CD4-positive, alpha-beta T cell treated with Interleukin-21 for 1 hour (primary cell): ENCODE data around the gene ADM2.
A peak's percentile ranks its signal among the peaks of the same experiment; 100 is the strongest.

Experiments used
- DNase-seq: peaks from one replicate; pipeline ENCODE4 v3.0.0-alpha.2; 2020

The ADM2 gene

GRCh38 chr22:50487290-50488005 is 6.1 kb downstream of the ADM2 start:
- no peak for DNase-seq

GRCh38 chr22:50488006-50488677 is 6.8 kb downstream of the ADM2 start:
- no peak for DNase-seq

GRCh38 chr22:50488886-50489285 is 7.5 kb downstream of the ADM2 start:
- DNase-seq = no peak

- no peak for DNase-seq
Observed at GRCh38 chr22:50489363-50490243, 8.3 kb downstream of the ADM2 start.

- DNase-seq = no peak
Observed at GRCh38 chr22:50490531-50491308, 9.4 kb downstream of the ADM2 start.

- no peak for DNase-seq
Observed at GRCh38 chr22:50497093-50497492, 15.8 kb downstream of the ADM2 start.

GRCh38 chr22:50498322-50498890 is 17.1 kb downstream of the ADM2 start:
- peak; percentile 80 for DNase-seq

- no peak for DNase-seq
Observed at GRCh38 chr22:50500452-50500851, 19.1 kb downstream of the ADM2 start.

- DNase-seq = no peak
Observed at GRCh38 chr22:50502096-50502495, 20.8 kb downstream of the ADM2 start.

- DNase-seq = no peak
Observed at GRCh38 chr22:50502628-50503474, 21.5 kb downstream of the ADM2 start.

- no peak for DNase-seq
Observed at GRCh38 chr22:50503475-50504145, 22.3 kb downstream of the ADM2 start.

GRCh38 chr22:50504369-50505211 is 23.2 kb downstream of the ADM2 start:
- no peak for DNase-seq

- no peak for DNase-seq
Observed at GRCh38 chr22:50505276-50505775, 24.0 kb downstream of the ADM2 start.

- no peak for DNase-seq
Observed at GRCh38 chr22:50505776-50506610, 24.6 kb downstream of the ADM2 start.

GRCh38 chr22:50506611-50507420 is 25.5 kb downstream of the ADM2 start:
- DNase-seq = no peak

- peak; percentile 94 for DNase-seq
Observed at GRCh38 chr22:50507421-50507990, 26.2 kb downstream of the ADM2 start, which contains the start of gene LMF2. Gene LMF2, minus strand, starts transcription at chr22:50507702. Its CDS starts 27 bp downstream, at chr22:50507675.
